Panc1 (cell line): Measurements from ENCODE around the gene RAB1B. TPM values are rescaled to one million over a fixed set of nuclear protein-coding genes. Genes with fewer than 3 reads are reported as not detected.

ENCODE experiments used
- ATAC-seq: fragments of 200-7000 bp; cut with Tn5 transposase; 2 replicates; pipeline ENCODE4 v1.9.1; 2020; ENCODE audit warnings: mild to moderate bottlenecking, moderate library complexity
- BruUV-seq: library from RNA; stranded (reverse); fragments of 400-500 nt; replicated peaks from 2 replicates; lab custom pipeline; 2021; lab: Mats Ljungman, UMichigan
- CTCF ChIA-PET: fragments of 300-600 bp; sonication (Branson Sonifier 250); formaldehyde crosslinking; loops from one replicate; lab custom pipeline; 2022; ENCODE audit warnings: antibody characterized with exemption; lab: Charles Lee
- POLR2A ChIA-PET: fragments of 300-600 bp; sonication (Branson Sonifier 250); formaldehyde crosslinking; loops from one replicate; lab custom pipeline; 2022; ENCODE audit warnings: antibody characterized with exemption; lab: Charles Lee
- DNase-seq: peaks from one replicate; pipeline ENCODE4 v3.0.0-alpha.2; 2010; ENCODE audit warnings: low read depth, low spot score
- H3K27ac ChIP-seq: 2 replicates; pipeline ENCODE4 v1.5.1; 2011; ENCODE audit warnings: mild to moderate bottlenecking, low read length, inconsistent platforms
- H3K27me3 ChIP-seq: fragments of 200-500 bp; sonication (Bioruptor generic); 2 replicates; pipeline ENCODE4 v1.6.0; 2014; ENCODE audit warnings: low read length, inconsistent platforms; ENCODE audit not compliant: control insufficient read depth, insufficient read depth
- H3K36me3 ChIP-seq: fragments of 200-500 bp; sonication (Bioruptor generic); 2 replicates; pipeline ENCODE4 v1.5.1; 2014; ENCODE audit warnings: inconsistent platforms, mild to moderate bottlenecking, low read length, moderate library complexity; ENCODE audit not compliant: control insufficient read depth, insufficient read depth
- H3K4me1 ChIP-seq: 2 replicates; pipeline ENCODE4 v1.5.1; 2011; ENCODE audit warnings: inconsistent platforms, mild to moderate bottlenecking, low read length, moderate library complexity; ENCODE audit not compliant: control insufficient read depth, insufficient read depth
- H3K4me3 ChIP-seq, 2 experiments: 2 replicates each; pipeline ENCODE4 v1.5.1; 2011 to 2012; ENCODE audit warnings: low read depth in 2 of 2, low read length in 2 of 2, mild to moderate bottlenecking in 2 of 2, inconsistent platforms in 1 of 2, moderate library complexity in 1 of 2
- H3K9me3 ChIP-seq: fragments of 200-500 bp; sonication (Bioruptor generic); 2 replicates; pipeline ENCODE4 v1.5.1; 2014; ENCODE audit warnings: low read depth, mild to moderate bottlenecking, inconsistent platforms, low read length, moderate library complexity; ENCODE audit not compliant: control insufficient read depth, insufficient read depth
- POLR2AphosphoS5 ChIP-seq: IDR thresholded peaks from 2 replicates; pipeline ENCODE4 v1.6.1; 2012; ENCODE audit warnings: mild to moderate bottlenecking, low read depth, low read length, moderate library complexity
- REST ChIP-seq, 2 experiments: IDR thresholded peaks; 2 replicates each; pipeline ENCODE4 v1.6.1; 2011 to 2012; ENCODE audit warnings: low read depth in 2 of 2, control low read depth in 1 of 2, low read length in 1 of 2, mild to moderate bottlenecking in 1 of 2, moderate library complexity in 1 of 2; ENCODE audit not compliant: insufficient read depth in 1 of 2
- SIN3A ChIP-seq: IDR thresholded peaks from 2 replicates; pipeline ENCODE4 v1.6.1; 2012; ENCODE audit warnings: low read depth, mild to moderate bottlenecking, low read length, moderate library complexity, borderline replicate concordance; ENCODE audit not compliant: insufficient read depth
- TCF7L2 ChIP-seq: IDR thresholded peaks from 2 replicates; pipeline ENCODE4 v1.6.1; 2011; ENCODE audit warnings: mild to moderate bottlenecking, low read depth, low read length, inconsistent platforms
- in situ Hi-C: cut with HindIII; loops from 2 replicates; pipeline ENCODE4 v1.10.0; 2016; ENCODE audit warnings: low sequenced_read_pairs, low pct_unique_long_range_greater_than_20kb
- intact Hi-C: fragments of 100-400 bp; cut with micrococcal nuclease; formaldehyde crosslinking; loops from one replicate; pipeline ENCODE4 v1.10.0; 2022; ENCODE audit not compliant: unreplicated experiment
- total RNA-seq: library from RNA; stranded (reverse); gene quantifications from one replicate; pipeline ENCODE4 v1.2.1, GENCODE V29; 2021; ENCODE audit not compliant: unreplicated experiment
- TF ChIP-seq, protein P1 (sequence below): fragments of 450-650 bp; IDR thresholded peaks from 2 replicates; pipeline ENCODE4 v1.5.1; 2017; ENCODE audit warnings: mild to moderate bottlenecking

RAB1B gene
- total RNA-seq, 1 experiment from 2014 or later, result 256 TPM

- ChIA-PET CTCF (no interaction called here), POLR2A (interaction anchor here (0.6 kb wide), 2 partner anchors 12 to 78 kb away, joined by 3 to 6 read pairs; no protein-coding TSS in a partner anchor)
- peak overlapping the region; percentile 98 for H3K27ac ChIP-seq
- peak overlapping the region; percentile 83 to 86 for H3K4me3 ChIP-seq
- H3K36me3 ChIP-seq, result no peaks in the 10 kb centered on the region; the same call in none of the 2 replicates
- intact Hi-C loops, result no loop called here
- H3K27me3 ChIP-seq, result no peaks in the 10 kb centered on the region
- peaks cover 26% of the 10 kb centered on the region for H3K4me1 ChIP-seq
- TSS peak; percentile 73 for BruUV-seq
- ATAC-seq, result peak; percentile 1; the same call in 1 of the 2 replicates
- no peaks in the 10 kb centered on the region for H3K9me3 ChIP-seq
- in situ Hi-C loops, result no loop called here
- TF ChIP-seq POLR2AphosphoS5, result peak; percentile 21; the same call in 1 of the 2 replicates
- TF ChIP-seq SIN3A, result no peak
- no peak for TF ChIP-seq TCF7L2
- TF ChIP-seq, protein P1, sequence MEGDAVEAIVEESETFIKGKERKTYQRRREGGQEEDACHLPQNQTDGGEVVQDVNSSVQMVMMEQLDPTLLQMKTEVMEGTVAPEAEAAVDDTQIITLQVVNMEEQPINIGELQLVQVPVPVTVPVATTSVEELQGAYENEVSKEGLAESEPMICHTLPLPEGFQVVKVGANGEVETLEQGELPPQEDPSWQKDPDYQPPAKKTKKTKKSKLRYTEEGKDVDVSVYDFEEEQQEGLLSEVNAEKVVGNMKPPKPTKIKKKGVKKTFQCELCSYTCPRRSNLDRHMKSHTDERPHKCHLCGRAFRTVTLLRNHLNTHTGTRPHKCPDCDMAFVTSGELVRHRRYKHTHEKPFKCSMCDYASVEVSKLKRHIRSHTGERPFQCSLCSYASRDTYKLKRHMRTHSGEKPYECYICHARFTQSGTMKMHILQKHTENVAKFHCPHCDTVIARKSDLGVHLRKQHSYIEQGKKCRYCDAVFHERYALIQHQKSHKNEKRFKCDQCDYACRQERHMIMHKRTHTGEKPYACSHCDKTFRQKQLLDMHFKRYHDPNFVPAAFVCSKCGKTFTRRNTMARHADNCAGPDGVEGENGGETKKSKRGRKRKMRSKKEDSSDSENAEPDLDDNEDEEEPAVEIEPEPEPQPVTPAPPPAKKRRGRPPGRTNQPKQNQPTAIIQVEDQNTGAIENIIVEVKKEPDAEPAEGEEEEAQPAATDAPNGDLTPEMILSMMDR, result no peak
- DNase-seq, result no peak
Measured at GRCh38 chr11:66287889-66288670, 19.6 kb downstream of the RAB1B start.

GRCh38 chr11:66288671-66289547 is 20.5 kb downstream of the RAB1B start, which contains the start of gene YIF1A:
Gene YIF1A, minus strand, starts transcription at chr11:66289143. Its CDS starts 158 bp downstream, at chr11:66288985.
- intact Hi-C loops (no loop called here), in situ Hi-C loops (no loop called here)
- POLR2A ChIA-PET, result interaction anchor here (0.6 to 1.2 kb wide), 9 partner anchors 9 to 1146 kb away, joined by 4 to 9 read pairs (median 6); partner anchors contain the start of gene CNIH2
- no peaks in the 10 kb centered on the region for H3K9me3 ChIP-seq
- TF ChIP-seq REST (IDR thresholded peaks at IDR 0.05; ENCODE audit: insufficient read depth in 1 of 2, low read depth in 2 of 2, low read length in 1 of 2) (no peak), TCF7L2 (no peak), SIN3A (peak; percentile 90; the same call in 1 of the 2 replicates), POLR2AphosphoS5 (peak; percentile 87)
- TF ChIP-seq, protein P1, result no peak
- H3K4me1 ChIP-seq, result peaks cover 25% of the 10 kb centered on the region
- H3K4me3 ChIP-seq, result peak within 1 kb of the TSS; percentile 83 to 86
- CTCF ChIA-PET, result interaction anchor here (0.6 to 1.3 kb wide), 3 partner anchors 23 to 87 kb away, joined by 3 to 5 read pairs (median 3); no protein-coding TSS in a partner anchor
- no peaks in the 10 kb centered on the region for H3K27me3 ChIP-seq
- H3K27ac ChIP-seq, result peak within 1 kb of the TSS; percentile 98
- BruUV-seq, result no TSS peak
- ATAC-seq (peak; percentile 94), DNase-seq (peak; percentile 99)
- H3K36me3 ChIP-seq, result no peaks in the 10 kb centered on the region; the same call in none of the 2 replicates
